Neural cell (in vitro differentiated cells): ENCODE results near the gene PARM1. TPM values are rescaled to one million over a fixed set of nuclear protein-coding genes. Genes with fewer than 3 reads are reported as not detected.

Source experiments
- H2AFZ ChIP-seq: fragments of 200-600, 300-800 bp; sonication (generic), shearing (Covaris generic); 2 replicates; pipeline ENCODE4 v1.6.0; 2014; ENCODE audit warnings: low read depth, mild to moderate bottlenecking, antibody characterized with exemption, low read length, moderate library complexity
- H3F3A ChIP-seq: fragments of 200-600 bp; shearing (Covaris generic); 2 replicates; pipeline ENCODE4 v1.6.1; 2016; ENCODE audit warnings: mild to moderate bottlenecking, moderate library complexity, mixed read lengths, antibody characterized with exemption, low read length; ENCODE audit not compliant: insufficient read depth, poor library complexity, severe bottlenecking
- H3K27ac ChIP-seq: fragments of 200-600, 300-800 bp; sonication (generic), shearing (Covaris generic); 2 replicates; pipeline ENCODE4 v1.5.1; 2014; ENCODE audit warnings: mild to moderate bottlenecking, low read length, moderate library complexity
- H3K27me3 ChIP-seq: fragments of 300-800, 200-600 bp; sonication (generic), shearing (Covaris generic); 2 replicates; pipeline ENCODE4 v1.6.0; 2014; ENCODE audit warnings: mild to moderate bottlenecking, low read depth, low read length, moderate library complexity; ENCODE audit not compliant: insufficient read depth
- H3K36me3 ChIP-seq: fragments of 300-800, 200-600 bp; sonication (generic), shearing (Covaris generic); 2 replicates; pipeline ENCODE4 v1.5.1; 2014; ENCODE audit warnings: mild to moderate bottlenecking, antibody characterized with exemption, low read length, moderate library complexity; ENCODE audit not compliant: insufficient read depth
- H3K4me2 ChIP-seq: fragments of 300-800, 200-600 bp; sonication (generic), shearing (Covaris generic); 2 replicates; pipeline ENCODE4 v1.6.0; 2014; ENCODE audit warnings: mild to moderate bottlenecking, low read length
- H3K4me3 ChIP-seq: fragments of 300-800, 200-600 bp; sonication (generic), shearing (Covaris generic); 2 replicates; pipeline ENCODE4 v1.5.1; 2014; ENCODE audit warnings: mild to moderate bottlenecking, low read length, moderate library complexity
- H3K79me2 ChIP-seq: fragments of 200-600 bp; shearing (Covaris generic); replicated peaks from 2 replicates; pipeline ENCODE4 v1.6.0; 2014; ENCODE audit warnings: mild to moderate bottlenecking, low read length, moderate library complexity; ENCODE audit not compliant: insufficient read depth
- H3K9ac ChIP-seq: fragments of 300-800, 200-600 bp; sonication (generic), shearing (Covaris generic); 2 replicates; pipeline ENCODE4 v1.6.1; 2016; ENCODE audit warnings: mild to moderate bottlenecking, low read length, mixed read lengths
- H3K9me2 ChIP-seq: fragments of 200-600 bp; shearing (Covaris generic); 2 replicates; pipeline ENCODE4 v1.6.1; 2016; ENCODE audit warnings: mild to moderate bottlenecking, low read length, mixed read lengths; ENCODE audit not compliant: insufficient read depth
- H3K9me3 ChIP-seq: fragments of 200-600, 300-800 bp; sonication (generic), shearing (Covaris generic); 2 replicates; pipeline ENCODE4 v1.6.1; 2016; ENCODE audit warnings: mild to moderate bottlenecking, mixed run types, low read length, moderate library complexity, mixed read lengths
- H4K20me1 ChIP-seq: fragments of 200-600 bp; shearing (Covaris generic); 2 replicates; pipeline ENCODE4 v1.6.1; 2016; ENCODE audit warnings: mild to moderate bottlenecking, mixed run types; ENCODE audit not compliant: insufficient read depth
- EP300 ChIP-seq: fragments of 450-650 bp; conservative IDR thresholded peaks from 2 replicates; pipeline ENCODE4 v1.6.1; 2014; ENCODE audit warnings: antibody characterized with exemption, mild to moderate bottlenecking, moderate library complexity; ENCODE audit not compliant: poor library complexity, severe bottlenecking
- EZH2 ChIP-seq: fragments of 200-600, 300-800 bp; shearing (Covaris generic), sonication (generic); IDR thresholded peaks from 2 replicates; pipeline ENCODE4 v1.6.1; 2014; ENCODE audit warnings: antibody characterized with exemption, low read length, borderline replicate concordance, mild to moderate bottlenecking; ENCODE audit not compliant: insufficient read depth, poor library complexity, severe bottlenecking
- MXI1 ChIP-seq: fragments of 450-650 bp; conservative IDR thresholded peaks from 2 replicates; pipeline ENCODE4 v1.6.1; 2014; ENCODE audit warnings: antibody characterized with exemption, mild to moderate bottlenecking; ENCODE audit not compliant: poor library complexity, severe bottlenecking
- POLR2AphosphoS5 ChIP-seq: IDR thresholded peaks from 2 replicates; pipeline ENCODE4 v1.6.1; 2012
- RAD21 ChIP-seq: fragments of 450-650 bp; conservative IDR thresholded peaks from 2 replicates; pipeline ENCODE4 v1.6.1; 2014; ENCODE audit warnings: antibody characterized with exemption, mild to moderate bottlenecking, moderate library complexity
- SMC3 ChIP-seq: fragments of 450-650 bp; conservative IDR thresholded peaks from 2 replicates; pipeline ENCODE4 v1.6.1; 2014; ENCODE audit warnings: antibody characterized with exemption, mild to moderate bottlenecking, moderate library complexity; ENCODE audit not compliant: poor library complexity
- TAF1 ChIP-seq: IDR thresholded peaks from 2 replicates; pipeline ENCODE4 v1.6.1; 2012; ENCODE audit warnings: low read depth
- polyA plus RNA-seq: library from polyadenylated mRNA; depleted of rRNA; stranded (reverse); fragments of >200 nt; gene quantifications from 2 replicates; pipeline ENCODE4 v1.2.3, GENCODE V29; 2014
- TF ChIP-seq, protein P1 (sequence below): IDR thresholded peaks from 2 replicates; pipeline ENCODE4 v1.6.1; 2012; ENCODE audit warnings: borderline replicate concordance
- TF ChIP-seq, protein P2 (sequence below): fragments of 450-650 bp; IDR thresholded peaks from 2 replicates; pipeline ENCODE4 v1.5.1; 2014; ENCODE audit warnings: antibody characterized with exemption, mild to moderate bottlenecking, moderate library complexity; ENCODE audit not compliant: poor library complexity, severe bottlenecking

Gene PARM1
- polyA plus RNA-seq, 1 donor from 2014 or later: 1.3 TPM

DNA sequence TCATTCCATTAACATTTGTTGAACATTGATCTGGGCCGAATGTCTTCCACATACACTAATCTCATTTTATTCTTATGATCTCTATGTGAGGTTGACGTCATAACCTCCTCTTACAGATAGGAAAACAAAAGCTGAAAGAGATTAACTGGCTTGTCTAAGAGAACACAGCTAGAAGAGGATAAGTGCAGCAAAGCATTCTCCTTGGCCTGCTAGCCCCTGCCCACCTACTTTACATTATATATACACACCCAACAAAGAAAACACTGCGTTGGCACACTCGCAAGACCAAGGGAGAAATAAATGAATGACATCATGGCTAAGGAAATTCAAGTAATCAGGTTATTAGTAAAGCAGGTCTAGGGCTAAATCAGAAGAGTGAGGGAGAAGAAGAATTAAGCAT lies 138.4 kb downstream of the PARM1 start:
- Histone ChIP-seq H3K9me3 (no peaks in the 10 kb centered on the region), H3K4me3 (no peak overlapping the region), H3K9ac (no peak overlapping the region), H3F3A (no peaks in the 10 kb centered on the region), H3K79me2 (no peaks in the 10 kb centered on the region), H3K27ac (no peak overlapping the region), H3K4me2 (no peak overlapping the region), H2AFZ (no peak overlapping the region), H3K9me2 (no peaks in the 10 kb centered on the region), H4K20me1 (no peaks in the 10 kb centered on the region), H3K27me3 (no peaks in the 10 kb centered on the region), H3K36me3 (no peaks in the 10 kb centered on the region)
- TF ChIP-seq RAD21: no peak
- no peak for TF ChIP-seq MXI1
- TF ChIP-seq SMC3: no peak
- no peak for TF ChIP-seq EZH2

DNA sequence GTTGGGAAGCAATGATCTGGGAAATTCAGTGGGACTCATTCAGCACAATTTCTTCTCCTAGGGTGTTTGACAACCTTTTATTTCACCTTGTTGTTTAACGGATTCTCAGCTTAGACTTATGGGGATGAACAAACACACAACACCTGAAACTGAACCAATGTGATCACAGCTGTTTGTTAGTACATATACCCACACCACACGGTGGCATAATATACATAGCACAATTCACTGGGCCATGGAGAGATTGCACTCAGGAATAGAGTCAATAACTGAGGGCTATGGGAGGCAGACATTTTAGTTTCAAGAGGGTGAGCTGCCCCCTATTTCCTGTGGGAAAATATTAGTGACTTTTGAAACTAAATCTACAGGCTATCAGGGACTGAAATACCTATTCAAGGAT lies 148.0 kb downstream of the PARM1 start:
- no peak overlapping the region for H3K27ac ChIP-seq
- no peaks in the 10 kb centered on the region for H4K20me1 ChIP-seq
- no peaks in the 10 kb centered on the region for H3K9me2 ChIP-seq
- no peak overlapping the region for H3K9ac ChIP-seq
- H3K4me2 ChIP-seq: no peak overlapping the region
- TF ChIP-seq RAD21: no peak
- TF ChIP-seq, protein P1, sequence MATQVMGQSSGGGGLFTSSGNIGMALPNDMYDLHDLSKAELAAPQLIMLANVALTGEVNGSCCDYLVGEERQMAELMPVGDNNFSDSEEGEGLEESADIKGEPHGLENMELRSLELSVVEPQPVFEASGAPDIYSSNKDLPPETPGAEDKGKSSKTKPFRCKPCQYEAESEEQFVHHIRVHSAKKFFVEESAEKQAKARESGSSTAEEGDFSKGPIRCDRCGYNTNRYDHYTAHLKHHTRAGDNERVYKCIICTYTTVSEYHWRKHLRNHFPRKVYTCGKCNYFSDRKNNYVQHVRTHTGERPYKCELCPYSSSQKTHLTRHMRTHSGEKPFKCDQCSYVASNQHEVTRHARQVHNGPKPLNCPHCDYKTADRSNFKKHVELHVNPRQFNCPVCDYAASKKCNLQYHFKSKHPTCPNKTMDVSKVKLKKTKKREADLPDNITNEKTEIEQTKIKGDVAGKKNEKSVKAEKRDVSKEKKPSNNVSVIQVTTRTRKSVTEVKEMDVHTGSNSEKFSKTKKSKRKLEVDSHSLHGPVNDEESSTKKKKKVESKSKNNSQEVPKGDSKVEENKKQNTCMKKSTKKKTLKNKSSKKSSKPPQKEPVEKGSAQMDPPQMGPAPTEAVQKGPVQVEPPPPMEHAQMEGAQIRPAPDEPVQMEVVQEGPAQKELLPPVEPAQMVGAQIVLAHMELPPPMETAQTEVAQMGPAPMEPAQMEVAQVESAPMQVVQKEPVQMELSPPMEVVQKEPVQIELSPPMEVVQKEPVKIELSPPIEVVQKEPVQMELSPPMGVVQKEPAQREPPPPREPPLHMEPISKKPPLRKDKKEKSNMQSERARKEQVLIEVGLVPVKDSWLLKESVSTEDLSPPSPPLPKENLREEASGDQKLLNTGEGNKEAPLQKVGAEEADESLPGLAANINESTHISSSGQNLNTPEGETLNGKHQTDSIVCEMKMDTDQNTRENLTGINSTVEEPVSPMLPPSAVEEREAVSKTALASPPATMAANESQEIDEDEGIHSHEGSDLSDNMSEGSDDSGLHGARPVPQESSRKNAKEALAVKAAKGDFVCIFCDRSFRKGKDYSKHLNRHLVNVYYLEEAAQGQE: no peak
- no peak for TF ChIP-seq MXI1
- TF ChIP-seq POLR2AphosphoS5: no peak
- TF ChIP-seq SMC3: no peak
- TF ChIP-seq, protein P2, sequence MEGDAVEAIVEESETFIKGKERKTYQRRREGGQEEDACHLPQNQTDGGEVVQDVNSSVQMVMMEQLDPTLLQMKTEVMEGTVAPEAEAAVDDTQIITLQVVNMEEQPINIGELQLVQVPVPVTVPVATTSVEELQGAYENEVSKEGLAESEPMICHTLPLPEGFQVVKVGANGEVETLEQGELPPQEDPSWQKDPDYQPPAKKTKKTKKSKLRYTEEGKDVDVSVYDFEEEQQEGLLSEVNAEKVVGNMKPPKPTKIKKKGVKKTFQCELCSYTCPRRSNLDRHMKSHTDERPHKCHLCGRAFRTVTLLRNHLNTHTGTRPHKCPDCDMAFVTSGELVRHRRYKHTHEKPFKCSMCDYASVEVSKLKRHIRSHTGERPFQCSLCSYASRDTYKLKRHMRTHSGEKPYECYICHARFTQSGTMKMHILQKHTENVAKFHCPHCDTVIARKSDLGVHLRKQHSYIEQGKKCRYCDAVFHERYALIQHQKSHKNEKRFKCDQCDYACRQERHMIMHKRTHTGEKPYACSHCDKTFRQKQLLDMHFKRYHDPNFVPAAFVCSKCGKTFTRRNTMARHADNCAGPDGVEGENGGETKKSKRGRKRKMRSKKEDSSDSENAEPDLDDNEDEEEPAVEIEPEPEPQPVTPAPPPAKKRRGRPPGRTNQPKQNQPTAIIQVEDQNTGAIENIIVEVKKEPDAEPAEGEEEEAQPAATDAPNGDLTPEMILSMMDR: no peak
- TF ChIP-seq EZH2: no peak
- no peak for TF ChIP-seq TAF1
- TF ChIP-seq EP300: no peak
- no peaks in the 10 kb centered on the region for H3K36me3 ChIP-seq
- no peak overlapping the region for H2AFZ ChIP-seq
- H3F3A ChIP-seq: no peaks in the 10 kb centered on the region
- H3K27me3 ChIP-seq: no peaks in the 10 kb centered on the region
- no peak overlapping the region for H3K4me3 ChIP-seq
- no peaks in the 10 kb centered on the region for H3K9me3 ChIP-seq
- no peaks in the 10 kb centered on the region for H3K79me2 ChIP-seq
